NCI-H1436 (cell line): ENCODE measurements around the gene ESCO1.
"Not testable (repeated sequence)": the region's sequence is repeated elsewhere in the genome, so short reads cannot be mapped to it uniquely, and the experiment has no call there.

ENCODE experiments used
- DNase-seq: peaks from one replicate; lab custom pipeline; 2025; lab: John Stamatoyannopoulos, UW

ESCO1 gene, protein sequence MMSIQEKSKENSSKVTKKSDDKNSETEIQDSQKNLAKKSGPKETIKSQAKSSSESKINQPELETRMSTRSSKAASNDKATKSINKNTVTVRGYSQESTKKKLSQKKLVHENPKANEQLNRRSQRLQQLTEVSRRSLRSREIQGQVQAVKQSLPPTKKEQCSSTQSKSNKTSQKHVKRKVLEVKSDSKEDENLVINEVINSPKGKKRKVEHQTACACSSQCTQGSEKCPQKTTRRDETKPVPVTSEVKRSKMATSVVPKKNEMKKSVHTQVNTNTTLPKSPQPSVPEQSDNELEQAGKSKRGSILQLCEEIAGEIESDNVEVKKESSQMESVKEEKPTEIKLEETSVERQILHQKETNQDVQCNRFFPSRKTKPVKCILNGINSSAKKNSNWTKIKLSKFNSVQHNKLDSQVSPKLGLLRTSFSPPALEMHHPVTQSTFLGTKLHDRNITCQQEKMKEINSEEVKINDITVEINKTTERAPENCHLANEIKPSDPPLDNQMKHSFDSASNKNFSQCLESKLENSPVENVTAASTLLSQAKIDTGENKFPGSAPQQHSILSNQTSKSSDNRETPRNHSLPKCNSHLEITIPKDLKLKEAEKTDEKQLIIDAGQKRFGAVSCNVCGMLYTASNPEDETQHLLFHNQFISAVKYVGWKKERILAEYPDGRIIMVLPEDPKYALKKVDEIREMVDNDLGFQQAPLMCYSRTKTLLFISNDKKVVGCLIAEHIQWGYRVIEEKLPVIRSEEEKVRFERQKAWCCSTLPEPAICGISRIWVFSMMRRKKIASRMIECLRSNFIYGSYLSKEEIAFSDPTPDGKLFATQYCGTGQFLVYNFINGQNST

DNA sequence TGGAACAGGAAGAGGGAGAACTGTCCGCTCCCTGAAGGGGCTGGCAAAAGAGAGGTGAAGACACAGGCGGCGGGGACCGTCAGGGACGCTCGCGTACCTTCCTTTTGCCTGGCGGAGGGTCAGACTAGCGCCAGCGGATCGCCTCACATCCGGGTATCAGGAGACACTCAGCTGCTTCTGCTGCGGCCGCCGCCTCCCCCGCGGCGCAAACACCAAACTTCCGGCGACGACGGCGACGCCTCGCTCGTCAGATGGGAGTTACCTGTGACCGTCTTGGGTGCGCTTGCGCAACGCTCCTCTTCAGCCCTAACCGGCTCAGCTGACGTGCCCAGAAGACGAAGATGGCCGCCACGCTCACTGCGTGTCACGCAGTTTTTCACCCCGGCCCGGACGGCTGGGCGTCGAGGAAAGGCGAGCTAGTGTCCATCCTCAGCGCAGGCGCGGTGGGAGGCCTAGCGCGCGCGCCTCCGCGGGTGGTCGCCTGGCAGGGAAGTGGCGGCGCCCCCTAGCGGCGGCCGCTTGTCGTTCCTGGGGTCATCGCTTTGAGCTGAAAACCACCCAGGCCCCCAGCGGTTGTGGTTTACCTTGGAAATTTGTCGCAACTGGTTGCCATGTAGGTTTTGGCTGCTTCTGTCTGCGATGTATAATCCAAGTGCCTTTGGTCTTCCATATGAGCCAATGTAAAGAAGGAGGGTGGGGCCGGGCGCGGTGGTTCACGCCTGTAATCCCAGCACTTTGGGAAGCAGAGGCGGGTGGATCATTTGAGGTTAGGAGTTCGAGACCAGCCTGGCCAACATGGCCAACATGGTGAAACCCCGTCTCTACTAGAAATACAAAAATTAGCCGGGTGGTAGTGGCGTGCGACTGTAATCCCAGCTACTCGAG is at the start of gene ESCO1:
Gene ESCO1, minus strand, starts transcription at position 179 of the 885 bp plus-strand sequence. CDS start 25,861 bp downstream, outside the sequence.
- DNase-seq: peak; percentile 87

DNA sequence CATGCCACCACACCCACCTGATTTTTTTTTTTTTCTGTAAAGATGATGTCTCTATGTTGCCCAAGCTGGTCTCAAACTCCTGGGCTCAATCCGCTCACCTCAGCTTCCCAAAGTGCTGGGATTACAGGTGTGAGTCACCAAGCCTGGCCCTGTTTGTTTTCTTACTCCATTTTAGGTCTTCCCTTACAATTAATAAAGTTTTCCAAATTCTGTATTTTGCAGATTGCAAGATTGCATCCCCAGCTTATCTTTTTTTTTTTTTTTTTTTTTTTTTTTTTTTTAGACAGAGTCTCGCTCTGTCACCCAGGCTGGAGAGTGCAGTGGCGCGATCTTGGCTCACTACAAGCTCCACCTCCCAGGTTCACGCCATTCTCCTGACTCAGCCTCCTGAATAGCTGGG is 39.9 kb upstream of the ESCO1 start:
- not testable (repeated sequence) for DNase-seq

DNA sequence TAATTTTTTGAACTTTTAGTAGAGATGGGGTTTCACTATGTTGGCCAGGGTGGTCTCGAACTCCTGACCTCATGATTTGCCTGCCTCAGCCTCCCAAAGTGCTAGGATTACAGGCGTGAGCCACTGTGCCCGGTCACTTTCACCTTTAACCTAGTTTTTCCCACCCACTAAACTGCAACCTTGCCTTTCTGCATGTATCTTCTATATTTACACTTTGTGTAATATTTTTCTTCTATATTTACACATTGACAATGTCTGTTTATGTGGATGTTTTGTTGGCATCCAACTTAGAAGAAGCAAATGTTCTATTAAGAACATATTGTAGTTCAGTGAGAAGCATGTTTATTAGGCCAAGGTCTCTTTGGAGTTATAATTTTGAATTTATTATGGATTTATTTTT is 38.3 kb upstream of the ESCO1 start:
- DNase-seq: no peak

DNA sequence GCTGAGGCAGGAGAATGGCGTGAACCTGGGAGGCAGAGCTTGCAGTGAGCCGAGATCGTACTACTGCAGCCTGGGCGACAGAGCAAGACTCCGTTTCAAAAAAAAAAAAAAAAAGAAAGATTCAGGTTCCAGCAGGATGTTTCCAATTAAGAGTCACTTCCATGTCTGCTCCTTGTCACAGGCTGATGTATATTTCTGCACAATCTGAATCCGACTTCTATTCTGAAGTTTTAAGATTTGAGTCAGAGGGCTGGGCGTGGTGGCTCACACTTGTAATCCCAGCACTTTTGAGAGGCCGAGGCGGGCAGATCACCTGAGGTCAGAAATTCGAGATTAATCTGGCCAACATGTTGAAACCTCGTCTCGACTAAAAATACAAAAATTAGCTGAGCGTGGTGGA is 36.3 kb upstream of the ESCO1 start:
- DNase-seq: no peak

DNA sequence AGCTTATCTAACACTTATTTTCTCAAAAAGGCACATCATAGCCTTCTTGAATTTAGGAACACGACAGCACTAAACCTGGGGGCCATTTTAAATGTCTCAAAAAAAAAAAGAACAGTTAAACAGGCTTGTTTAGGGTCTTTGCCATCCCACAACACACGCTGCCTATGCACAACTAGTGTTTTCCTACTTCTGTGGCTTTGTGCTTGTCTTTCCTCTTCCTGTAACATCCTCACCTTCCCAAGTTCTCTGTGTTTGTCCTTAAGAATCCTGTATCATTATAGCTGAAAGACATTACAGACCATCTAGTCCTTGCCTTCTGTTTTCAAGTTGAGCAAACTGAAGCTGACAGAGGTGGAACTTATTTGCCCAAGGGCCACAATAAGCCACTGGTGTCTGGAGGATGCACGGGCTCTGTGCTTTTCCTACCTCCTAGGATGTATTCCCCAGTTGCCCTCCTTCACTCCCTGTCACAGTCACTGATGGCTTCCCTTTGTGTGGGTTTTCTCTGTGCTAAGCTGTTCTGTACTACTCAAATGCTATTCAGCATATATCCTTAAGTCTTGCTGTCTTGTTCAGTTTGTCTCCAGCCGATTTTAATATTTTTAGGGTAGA is 34.2 kb upstream of the ESCO1 start:
- no peak for DNase-seq

DNA sequence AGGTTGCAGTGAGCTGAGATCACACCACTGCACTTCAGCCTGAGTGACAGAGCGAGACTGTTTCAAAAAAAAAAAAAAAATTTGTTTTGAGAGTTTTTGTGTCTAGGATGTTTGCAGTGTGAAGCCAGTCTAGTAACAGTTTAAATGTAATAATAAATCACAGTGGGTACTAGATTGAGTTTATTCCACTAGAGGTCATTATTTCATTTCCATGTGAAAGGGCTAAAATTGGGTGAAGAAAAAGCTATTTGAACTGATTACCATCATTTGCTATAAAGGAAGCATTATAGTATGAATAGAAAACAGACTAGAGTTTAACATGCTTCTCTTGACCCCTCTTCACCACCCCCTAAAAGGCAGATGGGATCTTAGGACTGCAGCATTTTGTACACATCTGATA is 31.9 kb upstream of the ESCO1 start:
- DNase-seq: no peak

DNA sequence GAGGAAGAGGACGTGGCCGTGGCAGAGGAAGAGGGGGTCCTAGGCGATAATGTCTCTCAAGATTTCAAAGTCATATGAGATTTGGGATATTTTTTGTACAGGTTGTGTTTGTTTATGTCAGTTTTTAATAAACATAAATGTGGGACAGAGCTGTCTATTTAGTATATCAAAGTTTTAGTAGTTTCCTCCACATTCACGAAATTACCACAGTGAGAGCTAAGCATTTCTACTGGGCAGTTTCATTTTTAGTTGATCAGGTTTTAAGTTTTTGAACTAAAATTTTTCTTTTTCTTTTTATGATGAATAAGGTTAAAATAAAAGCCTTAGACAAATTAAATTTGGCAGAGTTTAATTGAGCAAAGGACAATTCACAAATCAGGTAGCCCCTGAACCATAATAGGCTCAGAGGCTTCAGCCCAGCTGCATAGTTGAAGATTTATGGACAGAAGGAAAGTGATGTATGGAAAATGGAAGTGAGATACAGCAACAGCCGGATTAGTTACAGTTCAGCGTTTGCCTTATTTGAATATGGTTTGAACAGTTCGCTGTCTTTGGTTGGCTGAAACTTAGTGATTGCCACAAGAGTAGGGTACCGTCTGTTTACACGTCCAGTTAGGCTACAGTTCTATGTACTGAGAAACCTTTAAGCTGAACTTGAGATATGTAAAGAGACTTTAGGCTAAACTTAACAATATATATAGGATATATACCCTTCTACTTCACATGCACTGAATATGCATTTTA is 28.8 kb upstream of the ESCO1 start:
- no peak for DNase-seq

DNA sequence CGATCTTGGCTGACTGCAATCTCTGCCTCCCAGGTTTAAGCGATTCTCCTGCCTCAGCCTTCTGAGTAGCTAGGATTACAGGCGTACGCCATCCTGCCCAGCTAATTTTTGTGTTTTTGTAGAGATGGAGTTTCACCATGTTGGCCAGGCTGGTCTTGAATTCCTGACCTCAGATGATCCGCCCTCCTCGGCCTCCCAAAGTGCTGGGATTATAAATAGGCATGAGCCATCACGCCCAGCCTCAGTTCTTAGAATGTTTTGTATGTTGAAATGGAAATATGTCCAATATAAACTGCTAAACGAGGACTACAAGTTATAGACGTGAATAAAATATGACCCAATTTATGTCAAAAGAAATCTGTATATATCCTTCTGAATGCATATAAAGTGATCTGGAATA is 21.1 kb upstream of the ESCO1 start:
- not testable (repeated sequence) for DNase-seq

DNA sequence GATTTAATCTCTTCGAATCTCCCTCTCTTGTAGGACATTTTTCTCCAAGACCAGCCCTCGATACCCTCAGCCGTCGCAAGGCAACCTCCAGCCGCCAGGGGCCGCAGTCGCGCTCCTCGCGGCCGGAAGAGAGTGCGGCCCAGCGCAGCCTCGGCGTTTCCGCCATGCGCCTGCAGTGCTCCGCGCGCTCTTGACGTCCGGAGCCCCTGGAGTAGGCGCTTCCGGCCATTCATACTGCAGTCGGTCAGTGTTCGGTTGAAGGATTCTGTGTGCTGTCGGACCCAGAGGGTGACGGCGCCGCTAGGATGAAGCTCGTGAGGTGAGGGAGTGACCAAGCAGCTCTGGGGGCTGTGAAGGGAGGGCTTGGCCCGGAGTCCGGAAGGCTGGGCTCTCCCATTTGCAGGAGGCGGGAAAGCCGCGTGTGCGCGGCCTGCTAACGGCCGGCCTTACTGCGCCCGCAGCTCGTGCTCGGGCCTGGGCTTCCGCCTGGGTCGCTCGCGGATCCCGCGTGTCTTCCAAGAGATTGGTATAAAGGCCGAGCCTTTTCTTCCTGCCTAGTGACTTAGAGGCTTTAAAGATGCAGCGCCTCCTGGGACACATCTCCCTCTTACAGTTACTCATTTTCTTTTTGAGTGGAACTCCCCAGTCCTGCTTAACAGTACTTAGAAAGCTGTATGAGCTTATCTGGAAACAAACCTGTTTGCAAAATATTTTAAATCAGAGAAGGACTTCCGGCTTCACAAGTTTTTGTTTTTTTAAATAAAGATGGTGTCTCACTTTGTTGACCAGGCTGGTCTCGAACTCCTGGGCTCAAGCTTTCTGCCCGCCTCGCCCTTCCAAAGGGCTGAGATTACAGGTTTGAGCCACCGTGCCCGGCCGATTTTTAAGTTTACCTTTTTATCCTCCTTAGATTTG is 11.9 kb upstream of the ESCO1 start, which contains the start of gene SNRPD1:
Gene SNRPD1, plus strand, starts transcription at position 190 of the 915 bp plus-strand sequence. Its CDS starts 116 bp downstream, at position 306.
- peak; percentile 87 for DNase-seq

DNA sequence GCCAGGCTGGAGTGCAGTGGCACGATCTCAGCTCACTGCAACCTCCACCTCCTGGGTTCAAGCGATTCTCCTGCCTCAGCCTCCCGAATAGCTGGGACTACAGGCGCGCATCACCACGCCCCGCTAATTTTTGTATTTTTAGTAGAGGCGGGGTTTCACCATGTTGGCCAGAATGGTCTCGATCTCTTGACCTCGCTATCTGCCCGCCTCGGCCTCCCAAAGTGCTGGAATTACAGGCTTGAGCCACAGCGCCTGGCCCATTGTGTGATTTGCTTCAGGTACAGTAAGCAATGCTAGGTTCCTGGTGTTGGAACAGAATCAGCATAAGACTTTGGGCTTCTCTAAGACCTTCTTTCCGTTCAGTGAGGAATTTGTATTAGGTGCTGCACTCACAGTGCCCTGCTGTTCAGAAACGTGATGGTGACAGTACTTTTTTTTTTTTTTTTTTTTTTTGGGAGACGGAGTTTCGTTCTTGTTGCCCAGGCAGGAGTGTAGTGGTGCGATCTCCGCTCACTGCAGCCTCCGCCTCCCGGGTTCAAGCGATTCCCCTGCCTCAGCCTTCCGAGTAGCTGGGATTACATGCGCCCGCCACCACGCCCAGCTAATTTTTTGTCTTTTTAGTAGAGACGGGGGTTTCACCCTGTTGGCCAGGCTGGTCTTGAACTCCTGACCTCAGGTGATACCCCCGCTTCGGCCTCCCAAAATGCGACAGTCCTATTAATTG is 11.1 kb upstream of the ESCO1 start:
- DNase-seq: not testable (repeated sequence)

DNA sequence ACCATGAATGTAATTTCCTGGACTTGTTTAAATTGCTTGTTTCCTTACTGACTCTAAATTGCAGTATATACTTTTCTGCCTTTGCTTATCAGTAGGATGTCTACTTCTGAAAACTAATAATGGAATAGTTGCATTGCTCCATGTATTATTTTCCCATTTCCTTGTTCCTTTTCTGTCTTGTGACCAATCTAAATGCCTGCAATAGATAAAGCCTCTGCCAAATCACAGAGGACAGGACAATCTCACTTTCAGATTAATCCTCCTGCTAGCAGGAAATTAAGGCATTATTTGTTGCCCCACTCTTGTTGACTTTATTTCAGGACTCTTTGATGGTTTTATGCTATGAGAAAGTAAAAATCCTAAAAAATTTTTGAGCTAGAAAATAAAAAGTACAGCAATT is 4.7 kb upstream of the ESCO1 start:
- DNase-seq: no peak

DNA sequence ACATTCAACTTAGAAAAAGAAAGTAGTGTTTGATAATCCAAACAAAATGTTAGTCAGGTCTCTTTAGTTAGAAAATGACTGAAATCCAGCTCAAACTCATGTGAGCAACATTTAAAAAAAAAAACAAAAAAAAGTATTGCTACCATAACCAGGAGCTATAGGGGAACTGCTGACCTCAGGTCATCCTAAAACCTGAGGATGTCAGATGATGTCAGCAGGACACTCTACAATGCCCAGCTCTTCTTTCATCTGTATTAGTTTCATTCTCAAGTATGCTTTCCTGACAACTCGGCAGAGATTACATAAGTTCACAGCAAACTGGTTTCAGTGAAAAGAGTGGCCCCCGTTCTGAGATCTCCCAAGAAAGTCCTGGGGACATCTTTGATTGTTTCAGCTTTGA is 4.2 kb upstream of the ESCO1 start:
- no peak for DNase-seq

DNA sequence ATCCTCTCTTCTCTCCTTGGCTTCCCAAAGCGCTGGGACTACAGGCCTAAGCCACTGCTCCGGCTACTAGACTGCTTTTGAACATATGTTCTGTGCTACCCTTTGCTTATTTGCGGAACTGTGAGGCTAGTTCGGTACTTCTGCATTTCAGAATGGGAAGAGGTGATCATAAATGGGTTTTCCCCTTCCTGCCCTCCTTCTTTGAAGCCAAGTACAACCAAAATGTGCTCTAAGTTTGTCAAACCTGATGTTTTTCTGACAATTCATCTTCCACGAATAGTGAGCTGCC is 1.7 kb upstream of the ESCO1 start:
- DNase-seq: no peak

DNA sequence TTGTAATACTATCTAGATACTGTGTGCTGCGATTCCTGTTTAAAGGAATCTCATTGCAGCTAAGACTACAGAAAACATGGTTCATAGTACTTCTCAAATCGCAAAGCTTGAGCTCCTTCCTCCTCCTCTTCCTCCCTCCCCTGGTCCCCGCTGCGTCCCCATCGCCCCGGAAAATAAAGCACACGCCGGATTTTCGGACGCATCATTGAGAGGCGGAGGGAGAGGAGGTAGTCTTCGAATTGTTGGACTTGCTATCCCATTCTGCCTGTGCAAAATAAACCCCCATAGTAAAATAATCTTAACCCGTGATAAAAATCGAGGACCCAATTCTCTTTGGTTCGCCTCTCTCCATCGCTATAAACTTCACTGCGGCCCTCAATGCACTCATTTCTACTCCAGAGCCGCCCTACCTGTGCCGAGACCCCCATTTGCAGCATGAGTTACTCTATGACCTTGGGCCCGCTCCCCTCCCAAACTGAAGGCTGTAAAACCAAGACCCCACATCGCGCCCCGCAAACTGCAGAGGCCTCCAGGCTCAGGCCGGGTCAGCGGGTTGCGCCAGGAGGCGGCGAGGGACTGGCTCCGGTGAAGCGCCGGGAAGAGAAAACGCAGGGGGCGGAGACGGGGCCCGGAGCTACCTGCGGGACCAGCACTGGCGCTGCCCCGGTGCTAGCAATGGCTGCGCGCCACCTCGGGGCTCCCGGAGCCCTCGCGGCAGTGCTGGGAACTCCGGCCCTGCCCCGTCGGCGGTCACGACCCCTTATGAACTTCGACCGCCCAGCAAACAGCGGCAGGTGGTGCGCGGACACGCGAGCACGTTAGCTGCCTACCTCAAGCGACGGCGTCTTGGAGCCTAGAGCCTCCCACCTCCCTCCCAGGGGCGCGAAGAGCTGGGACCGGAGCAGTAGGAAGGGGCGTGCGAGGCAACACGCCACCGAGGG is 649 bp downstream of the ESCO1 start:
- DNase-seq: peak; percentile 44

DNA sequence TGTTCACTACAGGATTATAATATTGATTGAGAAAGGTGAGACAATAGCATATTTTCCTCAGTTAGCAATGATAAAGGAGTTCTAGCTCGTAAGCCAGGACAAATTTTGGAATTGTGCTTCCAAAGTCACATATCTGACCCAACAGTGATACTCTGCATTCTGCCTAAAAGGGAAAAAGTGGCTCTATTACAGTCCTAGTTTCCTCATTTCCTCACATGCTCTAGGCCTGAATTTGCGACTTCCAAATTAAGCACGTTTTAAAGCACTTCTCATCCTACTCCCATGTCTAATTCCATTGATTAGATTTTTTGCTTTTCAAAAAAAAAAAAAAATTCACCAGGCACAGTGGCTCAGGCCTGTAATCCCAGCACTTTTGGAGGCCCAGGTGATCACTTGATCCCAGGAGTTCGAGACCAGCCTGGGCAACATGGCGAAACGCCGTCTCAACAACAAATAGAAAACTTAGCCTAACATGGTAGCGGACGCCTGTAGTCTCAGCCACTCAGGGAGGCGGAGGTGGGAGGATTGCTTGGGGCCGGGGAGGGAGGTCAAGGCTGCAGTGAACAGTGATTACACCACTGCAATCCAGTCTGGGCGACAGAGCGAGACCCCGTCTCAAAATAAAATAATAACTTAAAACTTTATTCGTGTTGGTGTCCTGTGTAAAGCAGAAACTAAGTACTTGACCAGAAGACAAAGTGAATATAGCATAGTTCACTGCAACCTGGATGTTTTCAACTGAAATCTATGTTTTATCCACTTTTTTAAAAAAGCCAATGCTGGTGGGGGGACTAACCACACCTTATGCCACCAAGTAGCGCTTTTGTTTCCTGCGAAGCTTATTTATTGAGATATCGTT is 1.5 kb downstream of the ESCO1 start:
- no peak for DNase-seq

DNA sequence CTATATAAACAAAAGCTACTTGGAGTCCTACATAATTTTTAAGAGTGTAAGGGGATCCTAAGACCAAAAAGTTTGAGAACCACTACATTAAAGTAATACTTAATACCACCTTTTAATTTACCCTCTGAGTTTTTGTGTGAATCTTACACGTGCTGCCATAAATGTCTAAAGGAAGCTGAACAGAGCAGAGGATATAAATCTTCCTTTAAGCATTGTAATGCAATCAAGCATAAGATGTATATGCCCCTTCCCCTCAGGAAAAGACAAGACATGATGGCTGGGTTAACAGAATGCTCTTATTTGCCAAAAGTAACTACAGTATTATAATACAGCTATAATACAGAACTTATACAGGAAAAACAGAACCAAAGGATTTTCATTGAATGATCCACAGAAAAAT is 2.9 kb downstream of the ESCO1 start:
- DNase-seq: no peak
